NCI-H2029 treated with DMSO at 0.1 percent for 48 hours (cell line): ENCODE results near the gene PPP4R3A.
A peak's percentile ranks its signal among the peaks of the same experiment; 100 is the strongest.
"Not testable (repeated sequence)": the region's sequence is repeated elsewhere in the genome, so short reads cannot be mapped to it uniquely, and the experiment has no call there.

Experiments used
- DNase-seq: peaks from one replicate; lab custom pipeline; 2025; lab: John Stamatoyannopoulos, UW

The PPP4R3A gene

DNA sequence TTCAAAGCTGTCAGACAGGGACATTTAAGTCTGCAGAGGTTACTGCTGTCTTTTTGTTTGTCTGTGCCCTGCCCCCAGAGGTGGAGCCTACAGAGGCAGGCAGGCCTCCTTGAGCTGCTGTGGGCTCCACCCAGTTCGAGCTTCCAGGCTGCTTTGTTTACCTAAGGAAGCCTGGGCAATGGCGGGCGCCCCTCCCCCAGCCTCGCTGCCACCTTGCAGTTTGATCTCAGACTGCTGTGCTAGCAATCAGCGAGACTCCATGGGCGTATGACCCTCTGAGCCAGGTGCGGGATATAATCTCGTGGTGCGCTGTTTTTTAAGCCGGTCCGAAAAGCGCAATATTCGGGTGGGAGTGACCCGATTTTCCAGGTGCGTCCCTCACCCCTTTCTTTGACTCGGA, 73.8 kb downstream of the PPP4R3A start:
- not testable (repeated sequence) for DNase-seq

DNA sequence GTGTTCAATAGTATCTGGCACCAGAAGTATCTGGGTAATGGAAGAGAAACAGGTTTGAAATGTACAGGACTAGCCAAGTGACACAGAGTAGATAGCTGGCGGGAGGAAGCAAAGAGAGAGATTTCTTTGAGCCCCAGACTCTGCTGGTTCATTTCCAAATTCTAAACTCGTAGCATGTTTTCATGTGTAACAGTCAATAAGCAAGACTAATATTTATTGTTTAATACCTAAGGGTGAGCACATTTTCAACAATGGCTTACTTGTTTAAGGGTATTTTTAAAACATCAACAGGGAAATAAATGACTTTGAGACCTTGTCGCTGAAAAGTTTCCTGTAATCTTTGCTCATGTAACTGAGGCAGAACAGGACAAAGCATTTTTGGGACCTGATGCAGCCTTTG, 80.7 kb downstream of the PPP4R3A start:
- no peak for DNase-seq

DNA sequence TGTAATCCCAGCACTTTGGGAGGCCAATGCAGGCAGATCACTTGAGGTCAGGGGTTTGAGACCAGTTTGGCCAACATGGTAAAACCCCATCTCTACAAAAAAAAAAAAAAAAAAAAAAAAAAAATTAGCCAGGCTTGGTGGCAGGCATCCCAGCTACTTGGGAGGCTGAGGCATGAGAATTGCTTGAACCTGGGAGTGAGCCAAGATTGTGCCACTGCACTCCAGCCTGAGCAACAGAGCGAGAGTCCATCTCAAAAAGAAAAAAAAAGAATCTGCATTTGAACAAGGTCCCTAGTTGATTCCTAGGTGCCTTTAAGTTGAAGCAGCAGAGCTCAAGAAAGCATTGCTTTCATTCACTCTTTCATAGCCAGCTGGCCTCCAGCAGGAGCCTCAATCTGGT, 81.2 kb downstream of the PPP4R3A start:
- DNase-seq = not testable (repeated sequence)

DNA sequence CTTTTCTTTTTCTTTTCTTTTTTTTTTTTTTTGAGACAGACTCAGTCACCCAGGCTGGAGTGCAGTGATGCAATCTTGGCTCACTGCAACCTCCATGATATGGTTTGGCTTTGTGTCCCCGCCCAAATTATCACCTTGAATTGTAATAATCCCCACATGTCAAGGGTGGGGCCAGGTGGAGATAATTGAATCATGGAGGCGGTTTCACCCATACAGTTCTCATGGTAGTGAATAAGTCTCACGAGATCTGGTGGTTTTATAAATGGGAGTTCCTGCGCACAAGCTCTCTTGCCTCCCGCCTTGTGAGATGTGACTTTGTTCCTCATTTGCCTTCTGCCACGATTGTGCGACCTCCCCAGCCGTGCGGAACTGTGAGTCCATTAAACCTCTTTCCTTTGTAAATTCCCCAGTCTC, 84.6 kb downstream of the PPP4R3A start:
- DNase-seq = not testable (repeated sequence)

DNA sequence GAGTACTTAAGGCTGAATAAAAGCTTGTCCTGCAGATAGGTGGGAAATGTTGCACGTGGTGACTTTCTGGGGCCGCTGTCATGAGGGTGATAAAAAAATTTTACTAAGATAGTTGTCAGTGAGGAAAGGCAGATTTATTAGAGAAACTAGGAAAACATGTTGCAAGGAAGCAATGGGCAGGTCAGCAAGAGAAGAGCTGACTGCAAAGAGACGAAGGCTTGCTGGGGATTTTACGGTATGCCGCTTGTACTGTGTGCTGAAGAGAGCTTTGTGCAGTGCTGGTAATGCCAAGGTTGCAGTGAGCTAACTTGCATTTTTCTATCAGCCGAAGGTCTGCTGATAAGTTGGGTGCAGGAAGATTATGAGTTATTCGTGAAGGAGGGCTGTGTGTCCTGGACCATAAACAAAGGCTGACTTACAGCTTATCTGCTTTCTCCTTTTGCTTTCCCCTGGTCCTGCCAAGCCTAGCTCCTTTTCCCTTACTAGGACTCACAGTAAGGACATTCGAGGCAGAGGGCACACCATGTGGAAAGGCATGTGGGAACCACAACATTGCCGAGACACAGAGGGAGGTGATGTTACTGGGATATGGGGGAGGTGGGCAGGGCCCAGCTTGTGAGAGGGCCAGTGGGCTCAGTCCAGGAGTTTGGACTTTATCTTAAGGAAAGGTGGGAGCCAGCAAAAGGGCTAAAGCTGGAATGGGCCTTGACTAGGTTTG, 85.1 kb downstream of the PPP4R3A start:
- DNase-seq = no peak

DNA sequence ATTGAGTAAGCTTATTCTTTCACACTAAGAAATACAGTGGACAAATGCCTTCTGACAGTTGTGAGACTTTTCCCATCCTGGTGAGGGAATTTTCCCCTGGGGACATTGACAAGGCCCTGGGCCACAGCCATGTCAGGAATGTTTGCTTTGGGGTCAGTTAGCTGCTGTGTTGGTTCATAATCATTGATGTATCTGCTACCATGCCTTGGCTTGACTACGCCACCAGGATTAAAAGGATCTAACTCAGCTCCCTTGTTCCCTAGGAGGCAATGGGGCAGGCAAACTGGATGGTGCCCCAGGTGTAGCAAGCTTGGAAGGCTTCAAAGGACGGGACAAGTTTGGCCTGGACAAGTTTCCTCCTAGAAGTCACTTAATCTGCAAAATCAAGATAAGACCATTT, 89.4 kb downstream of the PPP4R3A start:
- no peak for DNase-seq

DNA sequence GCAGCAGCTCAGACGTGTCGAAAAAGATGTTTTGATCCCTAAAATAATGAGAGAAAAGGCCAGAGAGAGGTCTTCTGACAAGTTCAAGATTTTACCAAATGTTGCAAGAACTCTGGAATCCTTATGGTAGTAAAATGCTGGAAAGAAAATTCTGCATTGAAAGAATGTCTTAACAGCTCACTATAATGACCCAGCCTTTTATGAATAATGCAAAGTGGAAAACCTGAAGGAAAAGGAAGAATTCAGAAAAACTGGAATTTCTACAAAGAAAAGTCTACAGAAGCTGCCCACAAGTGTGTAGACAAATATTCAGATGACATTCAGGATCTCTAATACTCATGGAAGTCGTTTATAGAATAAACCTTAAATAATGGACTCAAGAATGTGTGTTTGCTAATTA, 90.7 kb downstream of the PPP4R3A start:
- DNase-seq = no peak

DNA sequence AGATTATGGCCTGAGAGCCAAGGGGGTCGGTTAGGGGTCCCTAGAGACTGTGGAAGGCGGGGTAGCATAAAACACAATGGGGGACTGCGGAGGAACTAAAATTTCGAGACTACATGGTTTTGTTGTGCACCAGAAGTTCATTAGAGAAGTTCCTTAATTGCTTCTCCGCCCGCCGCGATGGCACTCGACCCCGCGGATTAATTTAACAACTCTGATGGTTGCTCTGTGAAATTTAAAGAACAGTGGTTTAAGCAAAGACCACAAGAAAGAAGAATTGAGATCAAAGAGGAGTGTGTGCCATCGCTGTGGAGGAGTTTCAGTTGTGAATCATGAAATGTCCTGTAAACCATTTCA, 91.1 kb downstream of the PPP4R3A start:
- no peak for DNase-seq

DNA sequence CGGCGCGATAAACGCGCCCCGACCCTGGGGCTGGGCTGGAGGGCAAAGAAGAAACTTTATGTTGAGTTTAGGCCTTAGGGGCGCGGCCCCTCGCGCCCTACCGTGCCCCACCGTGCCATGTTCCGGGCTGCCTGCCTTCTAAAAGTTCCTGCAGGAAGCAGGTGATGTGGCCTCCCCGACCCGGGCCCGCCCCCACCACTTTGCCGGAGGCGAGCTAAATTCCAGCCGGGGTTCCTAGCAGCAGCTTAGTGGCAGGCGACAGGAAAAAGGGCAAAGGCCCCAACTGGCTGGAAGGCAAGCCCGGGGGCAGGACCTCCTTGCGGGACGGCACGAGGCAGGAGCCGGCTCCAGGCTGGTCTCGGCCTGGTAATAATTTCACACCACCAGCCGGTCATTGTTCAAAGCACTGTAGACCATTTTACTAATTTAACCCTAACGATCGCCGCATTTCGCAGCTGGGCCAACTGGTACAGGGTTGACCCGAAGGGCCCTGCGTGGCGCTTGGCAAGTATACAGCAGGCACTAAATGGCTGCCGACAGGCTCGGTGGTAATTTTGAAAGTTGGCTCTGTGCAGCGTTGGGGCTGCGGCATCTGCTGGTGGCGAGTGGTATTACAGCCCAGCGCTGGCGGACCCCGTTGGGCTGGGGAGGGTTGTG, 91.6 kb downstream of the PPP4R3A start:
- DNase-seq = no peak

DNA sequence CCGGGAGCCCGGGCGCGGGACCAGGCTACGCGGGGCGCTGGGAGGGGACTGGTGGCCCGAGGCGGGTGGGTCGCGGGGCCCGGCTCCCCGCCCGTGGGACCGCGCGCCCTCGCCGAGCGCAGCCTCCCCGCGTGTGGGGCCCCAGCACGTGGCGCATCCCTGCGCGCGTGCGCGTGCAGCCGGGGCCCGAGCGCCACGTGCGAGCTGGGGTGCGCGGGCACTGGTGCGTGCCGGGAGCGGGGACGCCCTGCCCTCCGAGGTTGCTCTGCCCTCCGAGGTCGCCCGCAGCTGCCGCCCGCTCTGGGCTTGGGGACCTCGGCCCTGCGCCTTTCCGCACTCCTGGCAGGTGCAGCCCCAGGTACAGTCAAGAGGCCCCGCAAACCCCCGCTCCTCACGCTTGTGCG, 92.1 kb downstream of the PPP4R3A start:
- DNase-seq = no peak

DNA sequence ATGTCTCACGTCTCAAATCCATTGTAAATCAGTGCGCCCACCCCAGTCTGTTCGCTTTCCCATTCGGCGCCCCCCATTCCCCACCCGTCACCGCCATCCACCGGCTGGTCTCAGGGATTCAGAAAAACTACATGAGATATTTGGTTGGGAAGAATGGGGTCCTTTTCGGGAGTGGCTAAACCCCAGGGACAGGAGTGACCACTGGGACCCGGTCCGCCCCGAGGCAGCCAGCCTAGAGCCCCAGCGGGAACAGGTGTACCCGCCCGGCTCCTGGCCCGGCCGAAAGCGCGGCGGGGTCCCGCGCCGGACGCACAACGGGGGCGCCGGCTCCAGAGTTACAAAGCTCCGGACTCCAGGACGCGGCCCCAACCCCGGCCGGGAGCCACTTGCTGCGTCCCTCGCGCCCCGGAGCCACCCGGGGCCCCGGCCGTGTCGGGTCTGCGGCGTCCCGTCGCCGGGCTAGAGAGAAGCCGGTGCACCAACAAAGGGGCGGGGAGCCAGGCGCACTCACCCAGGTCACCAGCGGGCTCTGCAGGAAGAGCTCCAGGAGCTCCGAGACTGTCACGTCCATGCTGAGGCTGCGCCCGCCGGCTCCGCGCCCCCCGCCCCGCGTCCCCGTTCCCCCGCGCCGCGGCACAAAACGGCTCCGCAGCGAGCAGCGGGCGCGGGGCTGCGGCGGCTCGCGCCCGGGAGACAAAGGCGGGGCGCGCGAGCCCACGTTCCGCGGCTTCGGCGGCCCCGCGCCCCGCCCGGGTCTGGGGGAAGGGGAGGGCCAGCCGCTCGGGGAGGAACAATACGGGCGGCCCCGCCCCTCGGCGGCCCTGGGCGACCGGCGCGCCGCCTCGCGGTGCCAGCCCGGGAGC, 92.8 kb downstream of the PPP4R3A start, which contains the start of gene CCDC88C:
CCDC88C (minus strand) TSS at position 701 of the 863 bp plus-strand sequence; CDS start at position 571, 130 bp downstream.
- no peak for DNase-seq

DNA sequence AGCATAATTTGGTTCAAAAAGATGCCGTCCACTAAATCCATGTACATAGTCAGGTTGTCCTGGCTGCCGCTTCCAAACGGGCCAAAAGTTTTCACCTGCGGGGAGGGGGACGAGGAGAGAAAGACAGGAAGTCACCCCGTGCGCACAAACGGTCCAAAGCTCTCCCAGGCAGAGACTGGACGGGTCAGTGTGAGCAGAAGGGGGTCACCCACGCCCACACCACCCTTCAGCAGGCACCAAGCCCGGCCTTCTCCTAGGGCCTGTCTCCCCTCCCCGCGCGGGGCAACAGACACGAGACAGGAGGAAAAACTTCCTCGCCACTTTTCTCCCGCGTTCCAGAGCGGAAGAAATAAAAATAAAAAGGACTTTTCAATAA, 93.4 kb downstream of the PPP4R3A start:
- no peak for DNase-seq

DNA sequence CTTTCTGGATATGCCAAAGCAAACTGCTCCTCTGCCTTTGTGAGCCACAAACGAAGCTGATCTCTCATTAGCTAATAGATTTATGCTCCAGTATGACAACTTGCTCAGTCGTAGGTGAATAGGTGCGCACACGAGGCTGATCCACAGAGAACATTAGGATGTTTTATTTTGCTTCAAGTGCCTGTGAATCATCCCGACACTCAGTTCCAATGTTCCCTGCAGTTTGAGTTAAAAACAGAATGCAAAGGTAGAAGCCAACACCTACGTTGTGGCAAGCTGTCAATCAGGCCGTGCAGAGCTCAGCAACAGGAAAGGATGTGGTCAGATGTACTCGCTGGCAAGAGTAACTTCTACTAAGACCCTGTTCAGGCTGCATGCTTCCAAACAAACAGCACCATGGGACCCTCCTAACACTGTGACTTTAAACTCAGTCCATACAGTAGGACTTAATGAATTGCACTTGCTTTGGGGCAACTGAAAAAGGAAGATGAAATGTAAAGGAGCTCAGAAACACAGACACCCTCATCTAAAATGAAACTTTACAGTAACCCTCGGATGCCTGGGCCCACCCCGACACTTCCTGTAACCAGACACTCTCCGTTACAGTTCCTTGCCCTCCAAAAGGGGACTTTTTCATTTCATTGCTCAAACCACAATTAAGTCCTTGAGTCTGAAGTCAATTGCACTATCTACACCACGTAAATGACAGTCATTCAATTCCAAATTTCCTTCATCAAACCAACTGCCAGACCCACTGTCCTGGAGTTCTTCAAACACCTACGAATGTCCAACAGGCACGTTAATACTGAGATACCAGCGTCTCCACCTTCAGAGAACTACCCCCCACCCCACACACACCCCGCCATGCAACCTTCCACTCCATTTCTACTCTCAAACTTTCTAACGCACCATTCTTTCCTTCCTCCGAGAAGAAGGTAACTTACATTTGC, 94.0 kb downstream of the PPP4R3A start:
- no peak for DNase-seq

DNA sequence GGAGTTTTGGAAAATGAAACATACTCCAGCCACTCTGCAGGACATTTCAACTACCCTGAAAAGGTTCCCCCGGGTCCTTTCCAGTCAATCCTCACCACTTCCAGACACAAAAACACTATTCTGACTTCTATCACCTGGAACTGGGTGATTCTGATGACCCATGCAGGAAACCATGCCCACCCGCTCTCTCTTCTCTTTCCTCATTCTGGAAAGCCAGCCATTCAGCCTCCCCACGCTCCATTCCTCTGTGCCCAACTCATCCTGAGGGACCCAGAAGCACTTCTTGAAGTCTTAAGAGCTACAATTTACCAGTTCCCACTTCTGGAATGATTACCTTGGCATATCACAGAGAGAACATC, 95.7 kb downstream of the PPP4R3A start:
- DNase-seq = no peak

DNA sequence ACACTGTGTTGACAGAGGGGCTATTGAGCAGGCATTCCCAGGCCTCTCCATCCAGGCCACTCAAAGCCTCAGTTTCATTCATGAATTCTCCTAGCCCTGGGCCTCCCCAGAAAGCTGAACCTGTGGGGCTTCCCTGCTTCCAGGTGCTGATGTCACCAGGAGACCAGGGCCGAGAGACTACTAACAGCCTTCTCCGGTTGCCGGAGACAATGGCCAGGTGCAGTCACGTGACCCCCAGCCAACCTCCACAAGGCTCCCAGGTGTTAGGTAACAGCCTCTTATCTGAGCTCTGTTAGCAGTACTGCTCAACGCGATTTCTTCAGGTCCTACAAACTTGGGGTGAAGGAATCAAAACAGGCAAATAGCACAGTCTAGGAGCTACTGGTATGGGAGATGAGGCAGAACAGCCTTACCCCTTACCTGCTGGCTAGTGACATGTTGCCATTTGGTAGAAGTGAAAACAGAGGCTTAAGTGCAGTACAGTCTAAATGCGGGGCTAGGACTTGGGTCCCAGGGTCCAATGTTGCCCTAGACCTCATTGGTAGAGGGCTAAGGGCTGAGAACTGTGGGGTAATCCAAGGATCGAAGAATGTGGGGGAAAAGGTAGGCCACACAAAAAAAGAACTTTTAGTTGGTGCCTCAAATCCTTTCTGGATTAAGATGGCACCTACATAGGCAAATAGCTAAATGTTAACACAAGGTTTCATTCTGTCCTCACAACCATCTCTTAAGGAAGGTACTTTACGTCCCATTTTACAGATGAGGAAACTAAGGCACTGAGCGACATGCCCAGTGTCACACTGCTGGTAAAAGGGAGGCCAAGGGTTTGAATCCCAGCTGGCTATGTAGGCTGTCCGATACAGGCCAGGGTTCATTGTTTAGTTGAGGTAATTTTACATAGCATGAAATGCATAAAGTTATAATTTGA, 96.3 kb downstream of the PPP4R3A start:
- peak; percentile 75 for DNase-seq

DNA sequence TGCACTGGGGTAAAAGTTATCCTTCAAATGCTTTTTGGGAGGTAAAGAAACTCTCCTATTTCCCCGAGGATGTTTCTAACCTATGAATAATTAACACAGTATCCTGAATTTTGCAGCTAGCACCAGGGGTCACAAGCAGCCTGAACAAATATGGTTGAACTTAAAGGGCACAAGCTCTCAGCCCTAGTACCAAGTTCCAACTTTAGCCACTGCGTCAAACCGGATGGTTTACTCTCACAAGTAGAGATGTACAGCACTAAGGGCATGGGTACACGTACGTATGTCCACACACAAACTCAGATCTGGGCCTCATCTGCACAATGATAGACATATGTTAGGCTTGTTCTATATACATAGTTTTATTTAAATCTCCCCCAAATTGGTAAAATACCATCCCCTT, 97.2 kb downstream of the PPP4R3A start:
- DNase-seq = no peak

DNA sequence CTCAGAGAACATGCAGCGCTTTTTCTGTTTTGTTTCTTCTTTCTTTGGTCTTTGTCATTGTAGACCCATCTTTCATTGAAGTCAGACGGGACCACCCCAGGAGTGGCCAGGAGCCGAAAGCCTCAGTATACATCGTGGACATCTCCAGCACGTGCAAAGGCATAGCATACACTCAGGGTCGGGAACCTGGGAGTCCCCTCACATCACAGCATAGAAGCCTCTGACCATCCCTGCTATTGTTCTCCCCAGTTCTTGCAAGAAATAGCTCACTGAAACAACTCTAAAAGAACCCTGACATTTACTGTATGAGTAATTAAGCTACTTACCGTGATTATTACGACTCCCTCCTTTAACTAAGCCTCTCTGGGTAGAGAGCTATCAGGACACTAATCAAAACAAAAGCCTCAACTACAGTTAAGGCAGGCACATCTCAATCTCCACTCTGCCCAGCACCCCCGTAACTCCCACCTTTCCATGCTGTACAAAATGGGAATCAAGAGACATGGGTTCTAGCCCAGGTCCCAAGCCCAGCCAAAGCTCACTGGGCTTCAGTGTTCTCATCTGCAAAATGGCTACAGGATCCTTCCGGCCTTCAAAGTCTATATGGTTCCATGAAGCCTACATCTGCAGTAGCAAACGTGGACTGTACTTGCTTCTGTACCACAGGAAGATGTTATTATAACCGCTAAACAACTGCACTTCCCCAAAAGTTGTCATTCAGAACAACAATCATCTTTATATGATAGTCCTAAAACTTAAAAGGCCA, 99.2 kb downstream of the PPP4R3A start:
- no peak for DNase-seq

DNA sequence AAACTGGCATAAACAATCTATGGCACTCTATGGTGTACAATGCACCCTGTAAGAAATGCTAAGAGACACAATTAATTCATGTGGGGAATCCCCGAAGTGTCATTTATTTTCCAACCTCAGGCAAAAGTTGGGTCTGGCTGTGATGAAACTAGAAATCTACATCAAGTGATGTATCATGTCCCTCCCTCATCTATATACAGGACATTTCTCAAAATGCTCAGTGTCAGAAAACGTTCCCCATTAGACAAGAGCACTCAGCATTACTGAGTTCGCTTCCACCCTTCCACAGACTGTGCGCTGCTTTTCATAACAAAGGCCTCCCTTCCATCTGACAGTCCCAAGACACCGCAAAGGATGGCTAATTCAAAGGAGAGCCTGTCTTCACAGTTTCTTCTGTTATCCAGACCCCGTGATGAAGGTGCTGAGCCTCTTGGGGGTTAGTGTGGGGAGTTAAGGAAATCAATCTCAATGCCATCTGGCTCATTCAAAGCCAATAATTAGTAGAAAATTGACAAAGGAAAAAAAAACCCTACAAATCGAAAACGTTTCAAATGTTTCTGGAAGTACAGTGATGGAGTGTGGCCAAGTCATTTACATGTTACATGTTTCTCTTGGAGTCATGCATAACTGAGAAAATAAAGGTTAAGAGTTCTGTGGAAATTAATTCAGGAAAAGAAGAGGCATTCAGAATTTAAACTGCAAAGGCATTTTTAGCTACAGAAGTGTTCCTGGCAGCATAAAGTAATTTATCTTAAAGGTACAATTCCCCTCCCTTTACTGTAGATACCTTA, 100.0 kb downstream of the PPP4R3A start:
- DNase-seq = no peak

DNA sequence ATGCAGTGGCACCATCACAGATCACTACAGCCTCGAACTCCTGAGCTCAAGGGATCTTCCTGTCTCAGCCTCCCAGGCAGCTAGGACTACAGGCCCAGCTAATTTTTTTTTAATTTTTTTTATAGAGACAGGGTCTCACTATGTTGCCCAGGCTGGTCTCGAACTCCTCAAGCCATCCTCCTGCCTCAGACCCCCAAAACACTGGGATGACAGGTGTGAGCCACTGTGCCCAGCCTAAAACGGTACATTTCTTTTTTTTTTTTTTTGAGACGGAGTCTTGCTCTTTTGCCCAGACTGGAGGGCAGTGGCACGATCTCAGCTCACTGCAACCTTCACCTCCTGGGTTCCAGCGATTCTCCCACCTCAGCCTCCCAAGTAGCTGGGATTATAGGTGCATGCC, 100.9 kb downstream of the PPP4R3A start:
- DNase-seq = not testable (repeated sequence)
